ENCODE measurements around the gene HASPIN. TPM values are rescaled to one million over a fixed set of nuclear protein-coding genes. Genes with fewer than 3 reads are reported as not detected.

HASPIN gene
- total and polyA plus RNA-seq, 7 donors = under 0.01 to 3.5 (median 0.55) TPM; not detected in 1

DNA sequence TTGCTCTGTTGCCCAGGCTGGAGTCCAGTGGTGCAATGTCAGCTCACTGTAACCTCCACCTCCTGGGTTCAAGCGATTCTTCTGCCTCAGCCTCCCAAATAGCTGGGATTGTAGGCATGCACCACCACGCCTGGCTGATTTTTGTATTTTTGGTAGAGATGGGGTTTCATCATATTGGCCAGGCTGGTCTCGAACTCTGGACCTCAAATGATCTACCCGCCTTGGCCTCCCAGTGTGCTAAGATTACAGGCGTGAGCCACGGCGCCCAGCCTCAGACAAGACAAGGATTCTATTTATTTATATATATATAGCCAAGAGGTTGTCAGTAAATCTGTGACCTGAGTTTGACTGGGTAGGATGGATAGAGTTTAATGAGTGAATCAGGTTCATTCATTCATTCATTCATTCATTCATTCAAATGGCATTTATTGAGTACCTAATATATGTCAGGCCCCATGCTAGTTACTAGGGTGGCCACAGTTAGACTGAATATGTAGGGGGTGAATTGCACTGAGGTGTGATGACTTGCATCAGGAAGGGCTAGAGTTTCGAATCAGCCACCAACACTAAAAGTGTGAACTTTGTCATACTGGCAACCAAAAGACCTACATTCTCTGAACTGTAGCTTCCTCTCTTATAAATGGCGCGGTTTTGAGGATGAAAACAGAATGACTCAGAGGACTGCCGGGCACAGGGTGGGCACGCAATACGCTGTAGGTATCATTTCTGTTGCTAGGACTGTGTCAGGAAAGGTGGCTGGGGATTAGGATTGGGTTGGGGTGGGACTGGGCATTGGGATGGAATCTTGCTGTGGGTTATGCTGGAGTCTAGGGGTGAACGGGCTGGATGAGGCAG lies 39.4 kb downstream of the HASPIN start:
- 83 to 88% methylated on average over 14 of the region's 14 CpGs for WGBS, 2 donors
- no peak overlapping the region for H3K27ac ChIP-seq
- TF ChIP-seq EP300 (IDR thresholded peaks at IDR 0.05) (no peak), POLR2AphosphoS5 (IDR thresholded peaks at IDR 0.05) (no peak), POLR2A (IDR thresholded peaks at IDR 0.05) (no peak)
- no peaks in the 10 kb centered on the region for H3K27me3 ChIP-seq
- H3K36me3 ChIP-seq = no peaks in the 10 kb centered on the region
- intact Hi-C loops (cut with DNase I) = no loop called here
- DNase-seq = no peak
- H3K4me3 ChIP-seq = no peak overlapping the region
- H3K9me3 ChIP-seq = peaks cover 0 to 4% (median under 1%) of the 10 kb centered on the region in 4 donors
- no peaks in the 10 kb centered on the region for H3K4me1 ChIP-seq

DNA sequence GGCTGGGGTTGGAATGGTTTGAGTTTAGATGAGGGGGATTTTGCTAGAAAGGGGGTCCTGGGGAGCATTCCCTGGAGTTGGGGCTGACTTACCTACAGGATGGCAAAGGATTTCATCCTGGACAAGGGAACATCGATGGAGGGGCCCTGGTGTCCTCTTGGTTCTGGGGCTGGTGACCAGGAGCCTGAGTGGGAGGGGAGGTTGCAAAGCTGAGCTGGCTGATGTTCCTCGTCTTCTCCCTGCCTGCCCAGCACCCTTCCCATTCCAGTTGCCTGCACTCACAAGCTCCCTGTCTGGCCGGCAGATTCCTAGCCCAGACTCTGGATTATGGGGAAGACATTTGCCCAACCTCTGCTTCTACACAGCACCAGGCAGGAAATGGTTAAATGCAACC lies 40.1 kb downstream of the HASPIN start:
- DNase-seq = no peak
- no peak overlapping the region for H3K27ac ChIP-seq
- H3K4me1 ChIP-seq = no peaks in the 10 kb centered on the region
- no peaks in the 10 kb centered on the region for H3K36me3 ChIP-seq
- no peak for TF ChIP-seq POLR2AphosphoS5 (IDR thresholded peaks at IDR 0.05)
- TF ChIP-seq POLR2A (IDR thresholded peaks at IDR 0.05) = no peak
- TF ChIP-seq, protein P1, sequence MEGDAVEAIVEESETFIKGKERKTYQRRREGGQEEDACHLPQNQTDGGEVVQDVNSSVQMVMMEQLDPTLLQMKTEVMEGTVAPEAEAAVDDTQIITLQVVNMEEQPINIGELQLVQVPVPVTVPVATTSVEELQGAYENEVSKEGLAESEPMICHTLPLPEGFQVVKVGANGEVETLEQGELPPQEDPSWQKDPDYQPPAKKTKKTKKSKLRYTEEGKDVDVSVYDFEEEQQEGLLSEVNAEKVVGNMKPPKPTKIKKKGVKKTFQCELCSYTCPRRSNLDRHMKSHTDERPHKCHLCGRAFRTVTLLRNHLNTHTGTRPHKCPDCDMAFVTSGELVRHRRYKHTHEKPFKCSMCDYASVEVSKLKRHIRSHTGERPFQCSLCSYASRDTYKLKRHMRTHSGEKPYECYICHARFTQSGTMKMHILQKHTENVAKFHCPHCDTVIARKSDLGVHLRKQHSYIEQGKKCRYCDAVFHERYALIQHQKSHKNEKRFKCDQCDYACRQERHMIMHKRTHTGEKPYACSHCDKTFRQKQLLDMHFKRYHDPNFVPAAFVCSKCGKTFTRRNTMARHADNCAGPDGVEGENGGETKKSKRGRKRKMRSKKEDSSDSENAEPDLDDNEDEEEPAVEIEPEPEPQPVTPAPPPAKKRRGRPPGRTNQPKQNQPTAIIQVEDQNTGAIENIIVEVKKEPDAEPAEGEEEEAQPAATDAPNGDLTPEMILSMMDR (IDR thresholded peaks at IDR 0.05) = no peak
- no peak for TF ChIP-seq EP300 (IDR thresholded peaks at IDR 0.05)
- WGBS, 2 donors = 80 to 83% methylated on average over 3 of the region's 3 CpGs
- intact Hi-C loops (cut with DNase I) = no loop called here
- H3K4me3 ChIP-seq = no peak overlapping the region
- H3K9me3 ChIP-seq = peaks cover 0 to 4% (median under 1%) of the 10 kb centered on the region in 4 donors
- no peaks in the 10 kb centered on the region for H3K27me3 ChIP-seq

DNA sequence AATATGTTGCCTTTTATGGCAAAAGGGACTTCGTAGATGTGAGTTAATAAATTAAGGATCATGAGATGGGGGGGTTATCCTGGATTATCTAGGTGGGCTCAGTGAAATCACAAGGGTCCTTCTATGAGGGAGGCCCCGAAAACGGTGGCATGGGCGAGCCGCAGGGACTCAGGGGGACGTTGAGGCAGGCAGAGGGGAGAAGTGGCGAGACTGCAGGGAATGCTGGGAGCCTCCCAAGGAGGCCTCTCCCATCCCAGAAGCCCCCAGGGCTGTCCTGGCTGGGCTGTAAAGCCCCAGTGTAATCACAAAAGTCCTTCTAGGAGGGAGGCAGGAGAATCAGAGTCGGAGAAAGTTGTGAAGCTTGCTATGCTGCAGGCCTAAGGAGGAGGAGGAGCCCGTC lies 42.3 kb downstream of the HASPIN start:
- Histone ChIP-seq H3K4me1 (no peaks in the 10 kb centered on the region), H3K27me3 (no peaks in the 10 kb centered on the region), H3K9me3 (no peaks in the 10 kb centered on the region), H3K27ac (no peak overlapping the region), H3K36me3 (no peaks in the 10 kb centered on the region), H3K4me3 (no peak overlapping the region)
- intact Hi-C loops (cut with DNase I) = no loop called here
- DNase-seq = no peak
- TF ChIP-seq EP300 (IDR thresholded peaks at IDR 0.05) (no peak), POLR2AphosphoS5 (IDR thresholded peaks at IDR 0.05) (no peak), POLR2A (IDR thresholded peaks at IDR 0.05) (no peak)
- TF ChIP-seq, protein P1 (IDR thresholded peaks at IDR 0.05) = no peak
- WGBS, 2 donors = 87 to 93% methylated on average over 9 of the region's 9 CpGs

DNA sequence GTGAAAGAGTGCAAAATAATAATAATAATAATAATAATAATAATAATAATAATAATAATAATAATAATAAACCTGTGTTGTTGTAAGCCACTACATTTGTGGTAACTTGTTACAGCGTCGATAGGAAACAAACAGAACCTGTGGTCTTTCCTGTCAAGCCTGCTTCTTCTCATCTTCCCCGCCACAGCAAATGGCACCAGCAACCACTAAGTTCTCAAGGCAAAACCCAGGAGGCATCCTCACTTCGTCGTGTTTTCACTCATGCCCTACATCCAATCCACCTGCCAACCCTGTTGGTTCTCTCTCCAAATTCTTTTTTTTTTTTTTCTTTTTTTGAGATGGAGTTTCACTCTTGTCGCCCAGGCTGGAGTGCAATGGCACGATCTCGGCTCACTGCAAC lies 43.1 kb downstream of the HASPIN start:
- Histone ChIP-seq H3K27ac (no peak overlapping the region), H3K9me3 (no peaks in the 10 kb centered on the region), H3K27me3 (no peaks in the 10 kb centered on the region), H3K36me3 (no peaks in the 10 kb centered on the region), H3K4me3 (no peak overlapping the region), H3K4me1 (no peaks in the 10 kb centered on the region)
- WGBS, 2 donors = 70 to 86% methylated on average over 8 of the region's 8 CpGs
- TF ChIP-seq EP300 (IDR thresholded peaks at IDR 0.05) = no peak
- no peak for TF ChIP-seq POLR2AphosphoS5 (IDR thresholded peaks at IDR 0.05)
- no peak for TF ChIP-seq POLR2A (IDR thresholded peaks at IDR 0.05)
- TF ChIP-seq, protein P1 (IDR thresholded peaks at IDR 0.05) = no peak
- DNase-seq = no peak
- intact Hi-C loops (cut with DNase I) = no loop called here

DNA sequence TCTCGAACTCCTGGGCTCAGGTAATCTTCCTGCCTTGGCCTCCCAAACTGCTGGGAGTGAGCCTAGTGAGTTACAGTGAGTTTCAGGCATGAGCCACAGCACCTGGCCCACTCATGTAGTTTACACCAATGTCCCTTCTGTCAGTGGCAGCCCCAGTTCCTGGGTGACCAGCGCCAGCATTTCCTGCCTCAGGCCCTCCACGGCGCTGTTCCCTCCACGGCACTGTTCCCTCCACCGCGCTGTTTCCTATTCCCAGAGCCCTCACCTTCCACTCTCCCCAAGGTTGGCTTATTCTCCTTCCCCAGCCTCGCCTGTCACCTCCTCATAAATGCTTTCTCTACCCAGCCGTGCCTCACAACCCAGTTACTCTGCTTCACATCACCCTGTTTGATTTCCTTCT lies 44.6 kb downstream of the HASPIN start:
- 90 to 91% methylated on average over 9 of the region's 9 CpGs for WGBS, 2 donors
- Histone ChIP-seq H3K36me3 (no peaks in the 10 kb centered on the region), H3K27ac (no peak overlapping the region), H3K4me1 (no peaks in the 10 kb centered on the region), H3K9me3 (no peaks in the 10 kb centered on the region), H3K4me3 (no peak overlapping the region), H3K27me3 (no peaks in the 10 kb centered on the region)
- intact Hi-C loops (cut with DNase I) = no loop called here
- no peak for DNase-seq
- TF ChIP-seq, protein P1 (IDR thresholded peaks at IDR 0.05) = no peak
- no peak for TF ChIP-seq POLR2A (IDR thresholded peaks at IDR 0.05)
- TF ChIP-seq EP300 (IDR thresholded peaks at IDR 0.05) = no peak
- TF ChIP-seq POLR2AphosphoS5 (IDR thresholded peaks at IDR 0.05) = no peak
